T-cell (primary cell): ENCODE data around the gene KAZN. TPM values are rescaled to one million over a fixed set of nuclear protein-coding genes. Genes with fewer than 3 reads are reported as not detected.

Source experiments
- ATAC-seq, 4 experiments: fragments of 200-7000 bp in 3 of 4; fragments of 150-1000 bp in 1 of 4; cut with Tn5 transposase; replicated peaks in 1 of 4; 1 replicate in 3 of 4; 2 replicates in 1 of 4; pipeline ENCODE4 v1.10.0; 2021; ENCODE audit warnings: moderate library complexity in 3 of 4, mild to moderate bottlenecking in 2 of 4, moderate number of reproducible peaks in 1 of 4
- CTCF ChIA-PET, 2 donors: fragments of 300-600 bp; sonication (Branson Sonifier 250); formaldehyde crosslinking; loops; one replicate each; lab custom pipeline; 2022; ENCODE audit warnings: antibody characterized with exemption in 2 of 2; lab: Charles Lee
- POLR2A ChIA-PET, 2 donors: fragments of 300-600 bp; sonication (Branson Sonifier 250); formaldehyde crosslinking; loops; one replicate each; lab custom pipeline; 2022; ENCODE audit warnings: antibody characterized with exemption in 2 of 2; lab: Charles Lee
- DNase-seq, 35 experiments: peaks; one replicate each; pipeline versions ENCODE4 v3.0.0 to v3.0.0-alpha.2; 2013 to 2023
- H3K27ac ChIP-seq: one replicate; pipeline ENCODE4 v1.5.1; 2013; ENCODE audit warnings: low read length
- H3K27me3 ChIP-seq, 2 experiments: replicated peaks in 1 of 2; 1 replicate in 1 of 2; 2 replicates in 1 of 2; pipeline versions ENCODE4 v1.6.1 to v1.7.0; 2013; ENCODE audit warnings: low read length in 1 of 2, mixed read lengths in 1 of 2; ENCODE audit not compliant: control insufficient read depth in 2 of 2, insufficient read depth in 2 of 2; ENCODE audit errors: extremely low read depth in 1 of 2
- H3K36me3 ChIP-seq, 2 donors: 1 replicate in 1 of 2; 2 replicates in 1 of 2; pipeline versions ENCODE4 v1.6.1 to v1.7.0; 2013; ENCODE audit warnings: low read length in 1 of 2; ENCODE audit not compliant: control insufficient read depth in 2 of 2, insufficient read depth in 1 of 2; ENCODE audit errors: extremely low read depth in 1 of 2
- H3K4me1 ChIP-seq, 2 experiments: 1 replicate in 1 of 2; 2 replicates in 1 of 2; pipeline versions ENCODE4 v1.6.1 to v1.7.0; 2013; ENCODE audit warnings: low read length in 2 of 2, mixed read lengths in 1 of 2; ENCODE audit not compliant: insufficient read depth in 2 of 2, control insufficient read depth in 1 of 2; ENCODE audit errors: extremely low read depth in 1 of 2
- H3K4me3 ChIP-seq, 2 donors: 1 replicate in 1 of 2; 2 replicates in 1 of 2; pipeline versions ENCODE4 v1.5.1 to v1.7.0; 2013; ENCODE audit warnings: mild to moderate bottlenecking in 2 of 2, low read length in 1 of 2, moderate library complexity in 1 of 2; ENCODE audit not compliant: control insufficient read depth in 1 of 2; ENCODE audit errors: extremely low read depth in 1 of 2
- H3K9me3 ChIP-seq: 2 replicates; pipeline ENCODE4 v1.7.0; 2013
- H3K27ac Mint-ChIP-seq, 2 donors: one replicate each; pipeline ENCODE4 v1.8.0; 2020 to 2021; ENCODE audit warnings: mild to moderate bottlenecking in 2 of 2, mixed read lengths in 2 of 2
- H3K27me3 Mint-ChIP-seq, 2 donors: one replicate each; pipeline ENCODE4 v1.8.0; 2021 to 2022; ENCODE audit warnings: mixed read lengths in 2 of 2
- H3K36me3 Mint-ChIP-seq: one replicate; pipeline ENCODE4 v1.8.0; 2021; ENCODE audit warnings: mixed read lengths
- H3K4me1 Mint-ChIP-seq, 3 donors: one replicate each; pipeline ENCODE4 v1.8.0; 2020 to 2022; ENCODE audit warnings: mixed read lengths in 3 of 3, mild to moderate bottlenecking in 1 of 3
- H3K4me3 Mint-ChIP-seq, 3 donors: one replicate each; pipeline ENCODE4 v1.8.0; 2020 to 2022; ENCODE audit warnings: mild to moderate bottlenecking in 3 of 3, mixed read lengths in 3 of 3, moderate library complexity in 3 of 3
- H3K9me3 Mint-ChIP-seq, 3 donors: one replicate each; pipeline ENCODE4 v1.8.0; 2020 to 2022; ENCODE audit warnings: mixed read lengths in 3 of 3
- WGBS: methylation state at CpG from one replicate; pipeline ENCODE4 v1.1.5; 2013; ENCODE audit warnings: missing lambda C conversion rate; ENCODE audit not compliant: insufficient coverage; 5-methylcytosine and 5-hydroxymethylcytosine counted together
- total RNA-seq, 35 experiments: library from RNA in 6 of 35; stranded (reverse) in 6 of 35; fragments of 120-200 nt in 1 of 35; gene quantifications; one replicate each; pipeline versions ENCODE4 v1.2.1 to v1.2.4 and lab custom pipeline; 2013 to 2026

Gene KAZN
- total RNA-seq, 5 donors from 2014 or later (not counting 1 experiment from before 2014, with no cell fraction given) = 0.18 to 0.58 (median 0.30) TPM

DNA sequence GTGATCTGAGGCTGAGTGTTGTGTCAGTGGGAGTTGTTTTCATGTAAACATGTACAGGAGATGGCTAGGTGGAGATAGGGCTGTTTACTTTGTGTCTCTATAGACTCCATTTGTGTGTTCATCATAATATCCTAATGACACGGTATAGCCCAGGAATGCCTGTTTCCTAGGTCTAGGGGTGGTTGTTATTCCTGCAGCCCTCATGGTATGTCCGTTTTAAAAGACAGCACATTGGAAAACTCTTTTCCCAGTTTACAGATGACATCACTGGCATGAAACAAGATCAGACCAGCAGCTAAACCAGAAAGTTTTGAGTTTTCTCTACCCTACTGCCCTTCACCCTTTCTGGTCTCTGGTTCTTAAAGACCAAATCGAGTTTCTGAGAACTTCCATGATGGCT lies 327.7 kb downstream of the KAZN start:
- Histone ChIP-seq H3K4me3 (no peak overlapping the region), H3K27me3 (peaks cover 4 to 59% of the 10 kb centered on the region in 2 experiments), H3K36me3 (no peaks in the 10 kb centered on the region), H3K9me3 (no peaks in the 10 kb centered on the region), H3K4me1 (peaks cover 3 to 11% of the 10 kb centered on the region in 2 experiments), H3K27ac (no peak overlapping the region)
- WGBS = 31% methylated on average over 1 of the region's 3 CpGs
- ChIA-PET CTCF (no interaction called here), POLR2A (no interaction called here)
- H3K27me3 Mint-ChIP-seq = peaks cover 40 to 58% of the 10 kb centered on the region in 2 donors
- DNase-seq (no peak), ATAC-seq (no peak)
- H3K4me3 Mint-ChIP-seq = peak overlapping the region in 1 of 3 donors; percentile 69
- H3K36me3 Mint-ChIP-seq = no peaks in the 10 kb centered on the region
- no peak overlapping the region for H3K27ac Mint-ChIP-seq
- H3K4me1 Mint-ChIP-seq = peaks cover 5 to 15% (median 7%) of the 10 kb centered on the region in 3 donors
- no peaks in the 10 kb centered on the region for H3K9me3 Mint-ChIP-seq

DNA sequence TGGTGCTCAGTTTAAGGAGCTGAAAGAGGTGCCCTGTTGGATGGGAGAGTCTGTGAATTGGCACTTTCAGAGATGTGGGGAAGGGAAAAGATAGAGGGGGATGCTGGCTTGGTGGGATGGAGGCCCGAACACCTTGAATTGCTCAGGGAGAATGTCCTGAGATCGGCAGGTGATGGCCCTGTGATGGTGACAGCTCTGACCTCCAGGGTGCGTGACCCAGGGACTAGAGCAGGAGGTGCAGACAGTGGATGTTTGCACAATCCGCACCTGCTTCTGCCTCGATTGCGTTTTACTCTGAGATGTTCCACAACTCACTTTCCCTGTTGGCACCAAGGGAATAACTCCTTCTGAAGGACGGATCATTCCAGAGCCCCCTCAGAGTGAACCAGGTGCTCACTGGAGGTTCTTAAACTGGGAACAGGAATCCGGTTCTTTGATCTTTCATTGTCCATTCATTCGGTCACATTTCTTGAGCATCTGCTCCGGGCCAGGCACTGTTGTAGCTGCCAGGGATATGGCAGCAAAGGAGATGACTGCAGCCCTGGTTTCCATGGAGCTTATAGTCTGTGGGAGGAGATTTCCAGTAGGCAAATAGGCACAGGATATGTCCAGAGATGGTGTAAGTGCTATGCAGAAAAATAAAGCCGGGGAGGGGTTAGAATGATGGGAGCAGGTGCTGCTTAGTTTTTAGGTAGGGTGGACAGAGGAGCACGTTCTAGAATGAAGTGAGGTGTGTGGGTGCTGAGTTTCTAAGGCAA lies 328.5 kb downstream of the KAZN start:
- ChIA-PET POLR2A (no interaction called here), CTCF (no interaction called here)
- no peak for ATAC-seq
- peaks cover 3 to 11% of the 10 kb centered on the region in 2 experiments for H3K4me1 ChIP-seq
- no peak overlapping the region for H3K27ac Mint-ChIP-seq
- no peak overlapping the region for H3K4me3 ChIP-seq
- no peaks in the 10 kb centered on the region for H3K36me3 Mint-ChIP-seq
- no peak overlapping the region for H3K27ac ChIP-seq
- H3K9me3 ChIP-seq = no peaks in the 10 kb centered on the region
- no peaks in the 10 kb centered on the region for H3K9me3 Mint-ChIP-seq
- peaks cover 40 to 56% of the 10 kb centered on the region in 2 donors for H3K27me3 Mint-ChIP-seq
- peaks cover 5 to 15% (median 7%) of the 10 kb centered on the region in 3 donors for H3K4me1 Mint-ChIP-seq
- DNase-seq = no peak
- H3K36me3 ChIP-seq = no peaks in the 10 kb centered on the region
- peaks cover 4 to 55% of the 10 kb centered on the region in 2 experiments for H3K27me3 ChIP-seq
- no peak overlapping the region for H3K4me3 Mint-ChIP-seq
- 87% methylated on average over 8 of the region's 12 CpGs for WGBS

DNA sequence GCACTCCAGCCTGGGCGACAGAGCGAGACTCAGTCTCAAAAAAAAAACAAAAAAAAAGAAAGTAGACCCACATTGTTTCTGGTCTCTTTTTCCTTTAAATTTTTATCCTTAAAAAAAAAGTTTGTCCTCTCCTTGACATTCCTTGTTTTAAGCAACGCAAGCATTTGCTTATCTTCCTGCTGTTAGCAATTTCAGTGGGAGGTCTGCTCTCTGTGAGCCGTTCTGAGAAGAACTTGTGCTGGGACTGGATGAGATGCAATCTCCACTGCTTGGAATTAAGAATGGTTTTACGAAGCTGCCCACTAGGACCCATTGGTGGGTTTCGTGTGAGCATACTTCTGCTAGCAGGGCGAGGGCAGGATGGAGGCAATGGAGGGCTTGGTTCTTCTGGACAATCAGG lies 329.9 kb downstream of the KAZN start:
- no peak for DNase-seq
- ChIA-PET POLR2A (no interaction called here), CTCF (no interaction called here)
- no peaks in the 10 kb centered on the region for H3K36me3 Mint-ChIP-seq
- no peak for ATAC-seq
- no peaks in the 10 kb centered on the region for H3K9me3 ChIP-seq
- H3K27ac ChIP-seq = no peak overlapping the region
- H3K27me3 Mint-ChIP-seq = peaks cover 33 to 44% of the 10 kb centered on the region in 2 donors
- no peaks in the 10 kb centered on the region for H3K9me3 Mint-ChIP-seq
- no peak overlapping the region for H3K27ac Mint-ChIP-seq
- H3K4me3 Mint-ChIP-seq = no peak overlapping the region
- no peaks in the 10 kb centered on the region for H3K36me3 ChIP-seq
- peaks cover 4 to 51% of the 10 kb centered on the region in 2 experiments for H3K27me3 ChIP-seq
- H3K4me1 ChIP-seq = peaks cover 3 to 10% of the 10 kb centered on the region in 2 experiments
- H3K4me1 Mint-ChIP-seq = peaks cover 5 to 13% (median 6%) of the 10 kb centered on the region in 3 donors
- H3K4me3 ChIP-seq = no peak overlapping the region
- 96% methylated on average over 7 of the region's 7 CpGs for WGBS

DNA sequence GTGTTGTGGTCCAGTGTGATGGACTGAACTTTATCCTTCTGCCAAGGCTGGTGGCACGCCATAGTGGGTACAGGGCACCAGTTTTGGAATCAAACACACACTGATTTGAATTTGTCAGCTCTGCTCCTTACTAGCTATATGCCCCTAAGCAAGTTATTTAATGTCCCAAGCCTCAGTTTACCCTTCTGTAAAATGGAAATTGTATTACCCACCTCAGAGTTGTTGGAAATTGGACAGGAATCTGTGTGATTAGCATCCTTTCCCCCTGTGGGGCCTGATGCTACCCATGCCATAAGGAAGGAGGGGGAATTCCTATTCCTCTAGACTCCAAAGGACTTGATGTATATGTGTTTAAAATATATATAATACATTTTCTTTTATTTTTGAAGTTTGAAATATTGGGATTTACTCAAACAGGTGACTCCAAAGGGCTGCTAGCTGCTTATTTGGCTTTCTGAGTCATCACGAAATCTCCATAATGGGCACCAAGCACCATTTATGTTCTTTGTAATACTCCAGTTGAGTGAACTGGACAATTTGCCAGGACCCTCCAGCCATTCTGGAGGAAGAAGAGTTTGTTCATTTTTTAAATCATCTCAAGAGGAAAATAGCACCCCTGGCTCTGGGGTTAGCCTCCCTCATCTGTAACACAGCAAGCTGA lies 330.5 kb downstream of the KAZN start:
- POLR2A ChIA-PET = no interaction called here
- H3K36me3 ChIP-seq = no peaks in the 10 kb centered on the region
- peaks cover 3 to 6% of the 10 kb centered on the region in 2 experiments for H3K4me1 ChIP-seq
- DNase-seq = no peak
- Mint-ChIP-seq H3K36me3 (no peaks in the 10 kb centered on the region), H3K4me1 (peaks cover 5 to 10% (median 5%) of the 10 kb centered on the region in 3 donors), H3K27me3 (peaks cover 31 to 40% of the 10 kb centered on the region in 2 donors), H3K9me3 (no peaks in the 10 kb centered on the region), H3K27ac (no peak overlapping the region), H3K4me3 (no peak overlapping the region)
- ATAC-seq = no peak
- CTCF ChIA-PET = no interaction called here
- H3K4me3 ChIP-seq = no peak overlapping the region
- H3K9me3 ChIP-seq = no peaks in the 10 kb centered on the region
- H3K27ac ChIP-seq = no peak overlapping the region
- peaks cover 4 to 48% of the 10 kb centered on the region in 2 experiments for H3K27me3 ChIP-seq
- 50% methylated on average over 1 of the region's 2 CpGs for WGBS

DNA sequence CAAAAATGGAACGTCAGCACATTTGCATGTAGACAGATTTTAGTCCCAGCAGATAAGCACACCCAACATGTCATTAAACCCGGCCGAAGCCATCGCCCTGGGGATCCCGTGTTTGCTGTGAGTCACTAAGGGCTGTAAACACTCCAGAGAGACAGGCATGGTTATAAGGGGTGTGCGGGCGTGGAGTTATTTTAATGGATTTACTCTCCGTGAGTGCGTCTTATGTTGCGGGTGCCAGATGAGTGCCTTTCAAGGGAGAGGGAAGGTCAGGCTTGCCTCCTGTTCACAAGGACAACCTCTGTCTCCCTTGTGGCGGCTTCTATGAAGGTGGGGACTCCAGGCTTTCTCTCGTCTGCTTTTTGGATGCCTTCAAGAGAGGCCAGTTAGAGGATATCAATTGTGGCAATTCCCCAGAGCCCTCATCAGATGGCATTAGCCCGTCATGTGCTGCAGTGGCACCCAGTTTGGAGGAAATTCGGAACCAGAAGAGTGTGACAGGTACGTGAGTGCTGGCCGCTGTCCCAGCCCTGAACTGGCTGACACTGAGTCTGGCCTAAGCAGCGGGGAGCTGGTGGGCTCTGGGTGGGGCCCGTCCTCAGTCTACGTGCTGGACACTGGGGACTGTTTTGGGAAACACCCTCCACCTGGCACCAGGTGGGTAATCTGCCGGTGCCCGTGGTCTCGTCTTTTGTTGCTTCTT lies 331.2 kb downstream of the KAZN start:
- H3K36me3 ChIP-seq = no peaks in the 10 kb centered on the region
- no peak overlapping the region for H3K4me3 Mint-ChIP-seq
- H3K4me3 ChIP-seq = no peak overlapping the region
- peaks cover 31 to 40% of the 10 kb centered on the region in 2 donors for H3K27me3 Mint-ChIP-seq
- ChIA-PET POLR2A (no interaction called here), CTCF (no interaction called here)
- no peak overlapping the region for H3K27ac Mint-ChIP-seq
- H3K27me3 ChIP-seq = peaks cover 4 to 48% of the 10 kb centered on the region in 2 experiments
- peaks cover 5 to 10% (median 5%) of the 10 kb centered on the region in 3 donors for H3K4me1 Mint-ChIP-seq
- no peaks in the 10 kb centered on the region for H3K9me3 Mint-ChIP-seq
- no peak overlapping the region for H3K27ac ChIP-seq
- no peaks in the 10 kb centered on the region for H3K36me3 Mint-ChIP-seq
- 86% methylated on average over 15 of the region's 22 CpGs for whole genome bisulfite sequencing
- ATAC-seq = no peak
- DNase-seq = no peak
- peaks cover 3 to 6% of the 10 kb centered on the region in 2 experiments for H3K4me1 ChIP-seq
- H3K9me3 ChIP-seq = no peaks in the 10 kb centered on the region

DNA sequence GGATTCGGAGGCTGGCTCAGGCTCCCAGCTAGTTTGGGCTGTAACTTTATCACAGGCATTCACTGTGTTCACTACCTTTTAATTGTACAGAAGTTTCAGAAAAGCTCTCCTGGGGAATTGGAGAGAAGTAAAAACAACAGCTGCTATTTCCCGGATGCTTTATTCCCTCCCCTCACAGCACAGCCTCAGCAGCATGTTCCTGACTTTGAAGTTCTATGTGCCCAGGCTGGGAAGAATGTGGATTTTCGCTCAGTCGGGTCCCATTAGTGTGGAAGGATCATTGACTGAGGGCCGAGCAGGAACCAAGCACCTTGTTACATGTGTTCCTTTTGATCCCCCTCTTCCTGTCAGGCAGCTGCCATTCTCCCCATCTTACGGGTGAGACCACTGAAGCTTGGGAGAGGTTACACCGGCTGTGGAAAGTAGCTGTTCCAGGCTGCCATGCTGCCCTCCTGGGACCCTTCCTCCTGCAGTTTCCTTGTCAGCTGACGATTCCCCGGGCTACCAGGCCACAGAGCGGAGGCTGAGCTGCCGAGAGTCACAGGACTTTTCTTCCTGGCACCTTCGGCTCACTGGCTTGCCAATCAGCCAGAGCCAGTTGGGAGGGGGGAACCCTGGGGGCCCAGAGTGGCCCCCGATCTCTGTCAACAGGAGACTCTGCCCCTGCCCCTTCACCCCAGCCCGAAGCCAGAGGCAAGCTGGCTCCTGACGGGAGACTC lies 331.9 kb downstream of the KAZN start:
- no peak overlapping the region for H3K27ac ChIP-seq
- Mint-ChIP-seq H3K36me3 (no peaks in the 10 kb centered on the region), H3K4me3 (no peak overlapping the region), H3K27me3 (peaks cover 25 to 35% of the 10 kb centered on the region in 2 donors), H3K9me3 (no peaks in the 10 kb centered on the region), H3K4me1 (peaks cover 0 to 5% (median 0%) of the 10 kb centered on the region in 3 donors), H3K27ac (no peak overlapping the region)
- DNase-seq = no peak
- WGBS = 89% methylated on average over 7 of the region's 15 CpGs
- peaks cover 4 to 41% of the 10 kb centered on the region in 2 experiments for H3K27me3 ChIP-seq
- no peaks in the 10 kb centered on the region for H3K36me3 ChIP-seq
- ChIA-PET POLR2A (no interaction called here), CTCF (no interaction called here)
- H3K4me1 ChIP-seq = no peaks in the 10 kb centered on the region
- H3K9me3 ChIP-seq = no peaks in the 10 kb centered on the region
- ATAC-seq = no peak
- H3K4me3 ChIP-seq = no peak overlapping the region
